ACC112 (cell line): ENCODE results near the gene CCDC157.

ENCODE experiments used
- H2AFZ ChIP-seq: fragments of 200-600 bp; sonication (generic); one replicate; pipeline ENCODE4 v1.6.0; 2017; ENCODE audit warnings: antibody characterized with exemption, low read length; ENCODE audit not compliant: unreplicated experiment
- H3K27ac ChIP-seq: fragments of 200-600 bp; sonication (generic); 2 replicates; pipeline ENCODE4 v1.5.1; 2014; ENCODE audit warnings: low read depth, mild to moderate bottlenecking, antibody characterized with exemption, low read length, moderate library complexity
- H3K27me3 ChIP-seq: fragments of 200-600 bp; sonication (generic); 2 replicates; pipeline ENCODE4 v1.6.1; 2014; ENCODE audit warnings: mild to moderate bottlenecking, antibody characterized with exemption, low read length, moderate library complexity, mixed read lengths; ENCODE audit not compliant: insufficient read depth
- H3K36me3 ChIP-seq: fragments of 200-600 bp; sonication (generic); 2 replicates; pipeline ENCODE4 v1.6.1; 2016; ENCODE audit warnings: mild to moderate bottlenecking, antibody characterized with exemption, low read length, moderate library complexity, mixed read lengths; ENCODE audit not compliant: insufficient read depth
- H3K4me1 ChIP-seq: fragments of 200-600 bp; sonication (generic); one replicate; pipeline ENCODE4 v1.6.1; 2016; ENCODE audit warnings: low read length, mixed read lengths; ENCODE audit not compliant: insufficient read depth, unreplicated experiment, control insufficient read depth
- H3K4me3 ChIP-seq: fragments of 200-600 bp; sonication (generic); 2 replicates; pipeline ENCODE4 v1.5.1; 2014; ENCODE audit warnings: mild to moderate bottlenecking, low read depth, low read length
- H3K79me2 ChIP-seq: fragments of 200-600 bp; sonication (generic); one replicate; pipeline ENCODE4 v1.6.0; 2016; ENCODE audit warnings: low read length; ENCODE audit not compliant: control insufficient read depth, unreplicated experiment, insufficient read depth

The CCDC157 gene

GRCh38 chr22:30315962-30316576 is 40.7 kb upstream of the CCDC157 start:
- Histone ChIP-seq H3K36me3 (no peaks in the 10 kb centered on the region), H3K79me2 (peaks cover 14% of the 10 kb centered on the region), H3K27me3 (no peaks in the 10 kb centered on the region), H3K27ac (no peak overlapping the region; the same call in 1 of the 2 replicates), H3K4me1 (peaks cover 46% of the 10 kb centered on the region), H3K4me3 (no peak overlapping the region), H2AFZ (no peak overlapping the region)

- H2AFZ ChIP-seq = no peak overlapping the region
- H3K4me3 ChIP-seq = no peak overlapping the region
- H3K27ac ChIP-seq = no peak overlapping the region
- peaks cover 30% of the 10 kb centered on the region for H3K4me1 ChIP-seq
- no peaks in the 10 kb centered on the region for H3K27me3 ChIP-seq
- H3K79me2 ChIP-seq = peaks cover 13% of the 10 kb centered on the region
- H3K36me3 ChIP-seq = no peaks in the 10 kb centered on the region
Observed at GRCh38 chr22:30317778-30318177, 39.0 kb upstream of the CCDC157 start.

GRCh38 chr22:30318799-30319419 is 37.9 kb upstream of the CCDC157 start:
- Histone ChIP-seq H3K79me2 (peaks cover 20% of the 10 kb centered on the region), H3K4me3 (no peak overlapping the region), H3K27ac (no peak overlapping the region), H3K36me3 (no peaks in the 10 kb centered on the region), H3K27me3 (no peaks in the 10 kb centered on the region), H3K4me1 (peaks cover 24% of the 10 kb centered on the region), H2AFZ (no peak overlapping the region)

- H2AFZ ChIP-seq = no peak overlapping the region
- H3K36me3 ChIP-seq = no peaks in the 10 kb centered on the region
- no peak overlapping the region for H3K4me3 ChIP-seq
- H3K27me3 ChIP-seq = no peaks in the 10 kb centered on the region
- peaks cover 30% of the 10 kb centered on the region for H3K79me2 ChIP-seq
- H3K27ac ChIP-seq = no peak overlapping the region
- peaks cover 25% of the 10 kb centered on the region for H3K4me1 ChIP-seq
Observed at GRCh38 chr22:30320021-30320556, 36.7 kb upstream of the CCDC157 start.

GRCh38 chr22:30321461-30321860 is 35.3 kb upstream of the CCDC157 start:
- Histone ChIP-seq H3K79me2 (peaks cover 35% of the 10 kb centered on the region), H2AFZ (no peak overlapping the region), H3K27ac (no peak overlapping the region), H3K4me1 (peaks cover 18% of the 10 kb centered on the region), H3K36me3 (no peaks in the 10 kb centered on the region), H3K27me3 (no peaks in the 10 kb centered on the region), H3K4me3 (no peak overlapping the region)

GRCh38 chr22:30323246-30323645 is 33.6 kb upstream of the CCDC157 start:
- Histone ChIP-seq H3K27me3 (no peaks in the 10 kb centered on the region), H3K36me3 (no peaks in the 10 kb centered on the region), H3K4me3 (no peak overlapping the region), H2AFZ (no peak overlapping the region), H3K79me2 (peaks cover 29% of the 10 kb centered on the region), H3K27ac (no peak overlapping the region), H3K4me1 (peaks cover 16% of the 10 kb centered on the region)

- peaks cover 16% of the 10 kb centered on the region for H3K4me1 ChIP-seq
- no peaks in the 10 kb centered on the region for H3K36me3 ChIP-seq
- no peaks in the 10 kb centered on the region for H3K27me3 ChIP-seq
- H3K79me2 ChIP-seq = peaks cover 25% of the 10 kb centered on the region
- H3K4me3 ChIP-seq = peak overlapping the region; percentile 89
- no peak overlapping the region for H2AFZ ChIP-seq
- H3K27ac ChIP-seq = no peak overlapping the region
Observed at GRCh38 chr22:30324014-30324730, 32.6 kb upstream of the CCDC157 start.

- peaks cover 25% of the 10 kb centered on the region for H3K79me2 ChIP-seq
- H3K4me3 ChIP-seq = peak overlapping the region; percentile 89
Observed at GRCh38 chr22:30325065-30325720, 31.6 kb upstream of the CCDC157 start.

GRCh38 chr22:30325724-30326254 is 31.0 kb upstream of the CCDC157 start:
- Histone ChIP-seq H3K79me2 (peaks cover 22% of the 10 kb centered on the region), H3K27me3 (no peaks in the 10 kb centered on the region), H3K4me1 (peaks cover 16% of the 10 kb centered on the region), H3K36me3 (no peaks in the 10 kb centered on the region), H3K27ac (peak overlapping the region; percentile 53), H3K4me3 (peak overlapping the region; percentile 89), H2AFZ (no peak overlapping the region)

More at GRCh38 chr22:30325065-30325720, 31.6 kb upstream of the CCDC157 start:
- Histone ChIP-seq H3K36me3 (no peaks in the 10 kb centered on the region), H2AFZ (no peak overlapping the region), H3K27ac (peak overlapping the region; percentile 53), H3K4me1 (peaks cover 16% of the 10 kb centered on the region), H3K27me3 (no peaks in the 10 kb centered on the region)

- H3K36me3 ChIP-seq = no peaks in the 10 kb centered on the region
- peaks cover 22% of the 10 kb centered on the region for H3K79me2 ChIP-seq
- H3K27ac ChIP-seq = no peak overlapping the region; the same call in 1 of the 2 replicates
- H3K27me3 ChIP-seq = no peaks in the 10 kb centered on the region
- peak overlapping the region; percentile 89 for H3K4me3 ChIP-seq
- H2AFZ ChIP-seq = no peak overlapping the region
- H3K4me1 ChIP-seq = peaks cover 16% of the 10 kb centered on the region
Observed at GRCh38 chr22:30326255-30326705, 30.5 kb upstream of the CCDC157 start.
